Stimulated activated CD4-positive, alpha-beta T cell treated with anti-CD3 and anti-CD28 coated beads, TNF-alpha, amount 100 ng/mL, for 48 hours (primary cell): Measurements from ENCODE around the gene ACADS.

ENCODE experiments used
- DNase-seq, 3 donors: peaks; one replicate each; pipeline ENCODE4 v3.0.0-alpha.2; 2020; ENCODE audit warnings: low read depth in 3 of 3

The ACADS gene

DNA sequence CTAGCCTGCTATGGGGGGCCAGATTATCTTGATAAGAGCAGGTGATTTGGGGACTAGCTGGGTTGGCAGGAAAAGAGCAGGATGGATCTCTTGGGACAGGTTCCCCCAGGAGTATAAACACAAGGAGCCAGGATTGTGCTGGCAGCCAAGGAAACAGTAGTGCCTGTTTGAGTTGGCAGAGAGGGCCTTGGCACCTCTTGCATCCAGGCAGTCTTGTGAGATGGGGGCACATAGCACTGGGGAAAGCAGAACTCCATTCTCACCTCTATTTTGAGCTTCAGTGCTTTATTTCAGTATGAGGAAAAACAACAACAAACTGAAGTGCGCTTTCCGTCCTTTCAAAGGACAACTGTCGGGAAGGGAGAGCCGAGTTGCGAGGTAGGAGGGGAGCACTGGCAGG is 24.7 kb upstream of the ACADS start:
- no peak for DNase-seq

DNA sequence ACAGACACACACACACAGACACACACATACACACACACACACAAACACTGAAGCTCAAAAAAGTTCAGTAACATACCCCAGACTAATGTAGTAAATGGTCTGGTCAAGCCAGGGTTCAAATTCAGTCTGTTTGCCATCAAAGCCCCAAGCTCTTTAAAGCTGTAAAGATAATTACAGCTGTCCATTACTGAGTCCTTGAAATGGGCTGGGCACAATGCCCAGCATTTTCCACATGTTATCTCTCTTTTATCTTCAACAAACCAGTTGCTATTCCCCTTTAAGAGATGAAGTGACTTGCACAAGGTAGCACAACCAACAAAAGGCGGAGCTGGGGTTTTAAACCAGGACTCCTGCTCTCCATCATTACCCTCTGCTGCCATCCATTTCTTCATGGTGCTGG is 23.0 kb upstream of the ACADS start:
- no peak for DNase-seq

DNA sequence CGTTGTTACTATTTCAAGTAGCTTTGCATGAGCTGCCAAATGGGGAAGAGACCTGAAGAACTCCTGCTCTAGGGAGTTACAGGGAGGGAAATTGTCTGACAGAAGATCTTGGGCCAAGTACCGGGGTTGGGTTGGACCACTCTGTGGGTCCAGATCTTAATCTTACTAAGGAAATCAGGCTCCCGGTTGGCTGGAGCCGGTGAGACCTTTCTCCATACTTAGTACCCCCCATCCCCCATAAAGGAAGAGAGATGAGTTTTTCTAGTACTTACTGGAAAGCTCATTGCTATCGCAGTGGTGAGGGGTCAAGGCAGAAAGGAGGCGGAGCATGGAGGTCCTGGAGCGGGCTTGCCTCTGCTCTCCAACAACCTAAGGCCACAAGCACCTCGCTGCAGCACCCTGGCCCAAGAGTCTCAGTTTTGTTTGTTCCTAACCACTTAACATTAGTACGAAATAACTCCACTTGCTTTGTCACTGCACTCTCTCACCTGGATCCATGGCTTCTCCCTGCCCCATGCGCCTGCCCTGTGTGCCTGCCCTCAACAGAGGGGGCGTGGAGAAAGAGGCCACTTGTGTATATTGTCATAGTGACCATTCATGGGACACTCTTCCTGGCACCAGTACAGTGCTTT is 22.2 kb upstream of the ACADS start:
- DNase-seq: no peak

DNA sequence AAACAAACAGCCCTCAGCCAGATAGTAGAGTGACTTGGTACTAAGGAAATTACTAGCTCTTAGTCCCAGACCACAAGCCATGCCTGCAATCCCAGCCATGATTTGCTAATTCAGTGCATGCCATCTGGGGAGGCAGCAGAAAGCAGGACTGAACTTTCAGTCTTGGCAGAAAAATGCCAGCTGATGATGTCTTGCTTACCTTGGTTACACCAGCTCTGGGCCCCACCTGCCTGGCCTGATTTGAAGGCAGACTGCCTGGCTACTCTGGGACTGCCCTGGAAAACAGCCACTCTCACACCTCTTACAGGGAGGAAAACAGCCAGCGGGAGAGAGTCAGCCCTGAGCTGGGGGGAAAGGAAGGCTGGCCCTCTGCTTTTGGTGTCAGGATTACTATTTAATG is 20.0 kb upstream of the ACADS start:
- no peak for DNase-seq

DNA sequence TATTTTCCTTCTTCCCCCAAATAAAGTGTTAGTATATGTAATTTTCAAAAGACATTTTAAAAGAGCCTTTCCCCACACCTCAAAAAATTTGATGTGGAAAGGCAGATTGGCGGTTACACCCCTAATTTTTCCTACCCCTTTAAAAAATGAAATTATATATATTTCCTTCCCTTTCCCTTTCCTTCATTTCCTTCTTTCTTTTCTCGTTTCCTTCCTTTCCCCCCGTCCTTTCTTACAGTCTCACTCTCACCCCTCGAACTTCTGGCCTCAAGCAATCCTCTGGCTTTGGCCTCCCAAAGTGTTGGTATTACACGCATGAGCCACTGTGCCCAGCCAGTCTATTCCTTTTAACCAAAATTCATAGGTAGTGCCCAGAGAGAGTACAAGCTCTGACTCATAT is 19.6 kb upstream of the ACADS start:
- no peak for DNase-seq

DNA sequence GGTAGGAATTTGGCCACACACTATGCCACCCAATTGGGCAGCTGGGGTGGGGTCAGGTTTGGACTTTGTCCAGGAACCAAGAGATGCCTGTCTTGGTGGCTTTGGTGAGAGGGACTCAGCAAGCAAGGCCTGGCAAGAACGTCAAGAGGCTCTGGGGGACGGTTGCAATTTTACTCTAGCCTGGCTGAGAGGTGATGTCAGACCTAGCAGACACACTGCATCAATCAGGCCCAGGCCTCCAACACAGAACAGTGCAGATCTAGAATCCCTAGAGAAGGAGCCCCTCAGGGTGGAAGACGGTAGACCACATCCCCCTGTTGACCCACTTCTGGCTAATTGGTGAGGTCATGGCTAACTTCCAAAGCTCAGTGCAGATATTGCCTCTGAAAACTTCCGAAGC is 17.0 kb upstream of the ACADS start:
- DNase-seq: no peak

DNA sequence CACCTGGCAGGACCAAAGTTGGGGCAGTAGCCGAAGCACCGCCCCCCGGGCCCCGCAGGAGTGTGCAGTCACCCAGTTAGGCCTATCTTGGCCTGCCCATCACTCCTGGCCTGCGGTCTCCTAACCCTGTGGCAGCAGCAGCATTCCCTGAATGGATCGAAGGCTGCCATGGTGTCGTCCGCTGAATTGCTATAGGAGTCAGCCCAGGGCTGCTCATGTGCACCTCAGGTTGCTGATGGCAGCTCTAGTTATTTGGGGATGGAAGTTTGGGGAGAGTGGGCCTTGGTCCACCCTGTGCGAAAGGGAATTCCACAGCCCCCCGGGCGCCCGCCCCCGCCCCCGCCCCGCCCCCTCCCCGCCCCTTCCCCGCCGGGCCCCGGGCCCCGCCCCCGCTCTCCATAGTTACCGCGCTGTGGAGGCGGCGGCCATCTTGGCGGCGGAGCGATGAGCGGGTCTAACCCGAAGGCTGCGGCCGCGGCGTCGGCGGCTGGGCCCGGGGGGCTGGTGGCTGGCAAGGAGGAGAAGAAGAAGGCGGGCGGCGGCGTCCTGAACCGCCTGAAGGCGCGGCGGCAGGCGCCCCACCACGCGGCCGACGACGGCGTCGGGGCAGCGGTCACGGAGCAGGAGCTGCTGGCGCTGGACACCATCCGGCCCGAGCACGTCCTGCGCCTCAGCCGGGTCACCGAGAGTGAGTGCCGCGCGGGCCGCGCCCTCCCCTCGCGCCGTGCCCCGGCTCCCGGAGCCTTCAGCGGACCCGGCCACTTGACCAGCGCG is 15.4 kb upstream of the ACADS start, which contains the start of gene UNC119B:
TSS of gene UNC119B (plus strand) at position 428 of the 774 bp plus-strand sequence. CDS start at position 445, 17 bp downstream.
- peak; percentile 51 to 71 (median 52) for DNase-seq

DNA sequence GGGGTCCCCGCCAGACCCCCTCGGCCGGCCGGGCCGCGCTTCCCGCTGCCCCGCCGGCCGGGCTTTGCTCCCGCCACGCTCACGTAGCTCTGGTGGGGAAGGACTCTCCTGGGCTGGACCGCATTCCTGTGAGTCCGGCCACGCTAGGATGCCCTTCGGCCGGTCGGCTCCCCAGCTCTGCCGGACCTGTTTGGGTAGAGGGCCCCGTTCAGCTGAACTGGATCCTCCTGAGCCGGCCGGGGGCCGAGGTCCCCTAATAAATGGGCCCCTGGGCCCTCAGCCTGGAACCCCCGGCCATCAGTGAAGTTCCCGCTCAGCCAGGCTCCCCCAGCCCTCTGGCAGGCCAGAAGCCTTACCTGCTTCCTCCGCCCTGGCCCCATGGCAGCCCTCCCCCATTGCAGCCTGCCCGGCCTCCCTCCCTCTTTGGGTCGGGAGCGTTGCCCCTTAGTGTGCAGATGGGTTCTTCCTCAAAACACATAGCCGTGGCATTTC is 14.8 kb upstream of the ACADS start:
- DNase-seq: no peak

DNA sequence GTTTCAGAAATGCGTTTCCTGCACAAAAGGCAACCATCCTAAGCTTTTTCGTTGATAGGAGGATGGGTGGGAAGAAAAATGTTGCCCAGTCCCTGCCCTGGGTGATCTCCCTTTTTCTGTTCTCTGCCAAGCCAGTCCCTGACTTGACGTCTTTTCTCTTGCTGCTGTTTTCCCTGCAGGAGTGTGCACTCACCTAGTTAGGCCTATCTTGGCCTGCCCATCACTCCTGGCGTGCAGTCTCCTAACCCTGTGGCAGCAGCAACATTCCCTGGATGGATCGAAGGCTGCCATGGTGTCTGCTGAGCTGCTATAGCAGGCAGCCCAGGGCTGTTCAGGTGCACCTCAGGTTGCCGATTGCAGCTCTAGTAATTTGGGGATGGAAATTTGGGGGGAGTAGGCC is 14.2 kb upstream of the ACADS start:
- no peak for DNase-seq

DNA sequence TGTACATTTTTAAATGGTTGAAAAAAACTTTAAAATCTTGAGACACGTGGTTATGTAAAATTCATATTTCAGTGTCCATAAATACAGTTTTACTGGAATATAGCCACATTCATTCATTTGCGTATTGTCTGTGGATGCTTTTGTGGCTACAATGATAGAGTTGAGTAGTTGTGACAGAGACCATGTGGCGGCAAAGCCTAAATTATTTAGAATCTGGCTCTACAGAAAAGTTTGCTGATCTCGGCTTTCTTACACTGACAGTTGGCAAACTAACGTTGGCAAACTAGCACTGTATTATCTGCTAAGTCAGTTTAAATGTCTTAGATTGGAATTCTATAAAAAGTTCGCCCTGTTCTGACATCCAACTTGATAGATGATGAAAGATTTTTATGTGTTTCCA is 13.0 kb upstream of the ACADS start:
- DNase-seq: no peak

DNA sequence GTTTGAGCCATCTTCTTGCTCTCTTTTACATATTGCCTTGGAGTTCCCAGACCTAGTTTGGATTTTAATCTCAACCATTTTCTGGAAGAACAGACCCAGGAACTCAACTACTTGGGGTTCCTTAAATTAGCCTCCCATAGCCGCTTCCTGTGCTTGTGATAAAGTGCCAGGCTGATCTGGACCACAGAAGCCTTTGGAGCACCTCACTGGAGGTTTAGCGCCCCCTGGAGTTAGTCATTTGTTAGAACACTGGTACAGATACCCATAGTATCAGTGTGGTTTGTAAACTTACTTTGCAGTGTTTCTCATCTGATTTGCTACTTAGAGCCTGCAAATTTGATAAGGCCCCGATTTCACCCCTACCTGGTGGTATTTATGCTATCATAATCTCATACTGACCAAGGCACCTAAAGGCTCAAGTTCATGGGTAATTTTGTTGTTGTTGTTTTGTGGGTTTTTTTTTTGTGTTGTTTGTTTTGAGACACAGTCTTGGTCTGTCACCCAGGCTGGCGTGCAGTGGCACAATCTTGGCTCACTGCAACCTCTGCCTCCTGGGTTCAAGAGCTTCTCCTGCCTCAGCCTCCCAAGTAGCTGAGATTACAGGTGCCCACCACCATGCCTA is 11.7 kb upstream of the ACADS start:
- DNase-seq: peak; percentile 34 to 85 (median 72)

DNA sequence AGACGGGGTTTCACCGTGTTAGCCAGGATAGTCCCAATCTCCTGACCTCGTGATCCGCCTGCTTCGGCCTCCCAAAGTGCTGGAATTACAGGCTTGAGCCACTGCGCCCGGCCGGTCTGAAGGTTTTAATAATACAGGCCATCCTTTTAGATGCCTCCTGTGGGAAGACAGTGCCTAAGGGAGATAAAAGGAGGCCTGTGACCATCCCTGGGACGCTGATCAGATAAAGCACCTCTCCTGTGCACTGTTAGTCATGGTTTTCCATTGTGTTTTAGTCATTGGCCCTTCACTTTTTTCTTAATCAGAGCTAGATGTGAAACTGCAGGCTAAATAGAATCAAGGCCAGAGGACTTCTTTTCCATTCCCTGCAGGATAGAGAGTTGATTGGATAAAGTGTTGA is 7.6 kb upstream of the ACADS start:
- no peak for DNase-seq

DNA sequence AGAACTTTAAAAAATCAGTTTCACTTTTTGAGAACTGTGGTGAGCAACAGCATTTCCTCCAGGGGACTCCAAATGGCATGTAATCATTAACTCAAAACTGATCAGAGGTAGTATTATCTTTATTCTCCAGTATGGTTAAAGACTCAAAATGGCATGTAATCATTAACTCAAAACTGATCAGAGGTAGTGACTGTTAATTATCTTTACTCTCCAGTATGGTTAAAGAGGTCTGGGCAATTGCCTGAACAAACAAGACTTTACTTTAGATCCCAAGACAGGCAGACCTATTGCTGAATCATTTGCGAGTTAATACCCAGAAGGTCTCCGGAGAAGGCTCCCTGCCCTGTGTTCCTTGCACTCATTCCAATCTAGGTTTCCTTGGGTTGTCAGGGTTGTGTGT is 6.6 kb upstream of the ACADS start:
- DNase-seq: no peak

DNA sequence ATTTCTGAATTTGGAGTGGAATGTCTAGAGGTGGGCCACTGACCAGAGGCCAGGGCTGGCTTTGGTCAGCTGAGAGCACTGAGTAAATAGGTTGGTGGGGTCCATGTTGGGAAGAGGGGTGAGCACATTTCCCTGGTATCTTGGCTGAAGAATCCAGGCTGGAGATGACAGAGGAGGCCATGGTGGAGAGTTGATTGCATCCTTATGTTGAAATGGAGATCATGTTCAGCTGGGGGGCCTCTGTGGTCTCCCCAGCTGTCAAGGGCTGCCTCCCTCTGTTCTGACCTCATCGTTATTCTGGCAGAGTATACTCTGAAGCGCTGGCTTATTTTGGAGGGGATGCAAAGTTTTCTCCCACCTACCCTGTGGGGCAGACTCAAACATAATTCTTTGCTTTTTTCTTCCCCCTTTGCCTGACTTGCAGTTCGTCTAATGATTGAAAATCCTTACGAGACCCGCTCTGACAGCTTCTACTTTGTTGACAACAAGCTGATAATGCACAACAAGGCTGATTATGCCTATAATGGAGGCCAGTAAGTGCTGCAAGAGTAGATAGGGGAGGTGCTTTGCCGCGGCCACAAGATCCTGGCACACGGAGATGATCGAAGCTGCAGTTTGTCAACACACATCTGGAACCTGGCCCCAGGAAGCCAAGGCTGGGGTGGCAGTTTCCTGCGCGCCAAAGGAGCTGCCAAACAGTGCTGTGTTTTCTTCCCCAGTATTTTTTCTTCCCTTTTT is 6.0 kb upstream of the ACADS start:
- no peak for DNase-seq

DNA sequence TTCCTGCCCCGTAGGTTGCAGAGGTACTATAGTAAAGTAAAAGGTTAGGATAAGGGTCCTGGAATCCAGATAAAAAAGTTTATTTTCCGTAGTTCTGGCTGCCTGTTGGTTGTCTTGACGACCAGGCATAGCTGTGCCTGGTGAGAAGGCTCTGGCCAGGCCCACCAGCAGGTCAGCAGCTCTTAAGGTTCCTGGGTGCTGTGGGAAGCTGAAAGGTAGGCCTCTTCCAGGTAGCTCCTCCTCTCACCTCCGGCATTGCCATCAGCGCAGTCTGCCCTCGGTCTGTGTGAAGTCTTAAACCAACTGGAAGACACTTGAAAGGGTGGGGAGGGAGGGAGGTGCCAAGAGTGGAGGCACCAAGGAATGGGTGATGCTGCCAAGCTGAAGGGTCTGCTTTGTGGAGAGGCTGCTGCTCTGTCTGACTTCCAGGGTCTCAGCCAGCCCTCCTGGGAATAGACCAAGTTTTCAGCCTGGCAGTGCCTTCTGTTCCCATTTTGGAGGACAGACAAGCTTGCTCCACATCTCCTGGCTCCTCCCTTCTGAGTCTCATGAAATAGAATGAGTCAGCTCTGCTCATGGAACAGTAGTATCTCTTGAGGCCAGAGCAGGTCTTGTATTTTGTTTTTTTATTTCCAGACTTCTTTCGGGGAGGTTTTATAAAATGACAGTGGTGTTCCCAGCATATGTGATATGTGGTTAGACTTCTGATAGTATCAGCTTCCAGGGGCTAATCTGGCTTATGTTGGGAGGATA is 5.2 kb upstream of the ACADS start:
- no peak for DNase-seq

DNA sequence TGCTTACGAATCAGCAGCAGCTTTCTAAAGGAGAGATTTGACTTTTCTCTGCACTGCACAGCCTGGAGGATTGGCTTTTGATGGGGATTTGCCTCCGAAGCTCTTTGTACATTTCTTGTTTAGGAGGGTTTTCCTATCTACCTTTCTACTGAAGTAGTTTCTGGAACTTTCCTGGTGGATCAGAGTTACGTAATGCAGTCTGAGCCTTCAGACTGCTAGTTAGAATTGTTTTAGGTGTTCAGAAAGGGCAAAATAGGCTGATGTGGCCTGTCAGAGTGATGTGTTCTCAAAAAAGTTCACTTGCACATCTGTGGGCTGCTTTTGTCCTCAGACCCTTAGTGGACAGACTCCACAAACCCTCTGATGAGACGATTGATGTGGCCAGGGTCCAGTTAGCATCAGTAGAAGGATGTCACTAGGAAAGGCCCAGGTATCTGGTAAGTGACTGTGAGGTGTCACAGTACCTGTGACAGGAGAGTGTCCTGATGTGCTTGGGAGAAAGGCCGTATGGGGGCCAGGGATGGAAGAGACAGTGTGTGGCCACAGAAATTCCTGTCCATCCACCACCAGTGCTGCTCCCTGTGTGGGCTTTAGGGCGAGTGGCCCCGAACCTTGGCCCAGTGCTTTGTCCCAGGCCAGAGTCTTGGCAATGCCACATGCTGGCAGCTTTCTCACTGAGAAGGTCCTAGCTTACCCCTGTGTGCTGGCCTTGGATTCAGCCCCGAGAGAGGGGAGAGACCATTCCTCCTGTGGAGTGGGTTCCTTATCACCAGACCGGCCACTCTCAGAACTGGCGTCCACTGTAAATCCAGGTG is 4.4 kb upstream of the ACADS start:
- DNase-seq: no peak

DNA sequence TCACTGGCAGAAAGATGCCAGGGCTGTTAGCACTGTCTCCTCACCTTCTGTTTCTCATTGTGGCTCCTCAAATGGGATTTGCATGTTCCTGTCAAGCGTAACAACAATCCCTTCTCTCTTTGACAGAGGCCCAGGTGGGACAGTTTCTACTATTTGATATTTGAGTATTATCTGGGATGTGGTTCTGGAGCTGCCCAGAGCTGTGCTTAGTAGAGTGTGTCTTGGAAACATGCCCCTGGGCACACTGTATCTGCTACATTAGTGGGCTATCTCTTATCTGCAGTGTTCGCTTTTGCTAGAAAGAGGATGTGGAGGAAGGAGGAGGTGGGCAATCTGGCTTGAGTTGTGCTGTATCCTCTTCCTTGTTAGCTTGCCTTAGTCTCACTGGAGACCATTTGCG is 3.8 kb upstream of the ACADS start:
- DNase-seq: no peak

DNA sequence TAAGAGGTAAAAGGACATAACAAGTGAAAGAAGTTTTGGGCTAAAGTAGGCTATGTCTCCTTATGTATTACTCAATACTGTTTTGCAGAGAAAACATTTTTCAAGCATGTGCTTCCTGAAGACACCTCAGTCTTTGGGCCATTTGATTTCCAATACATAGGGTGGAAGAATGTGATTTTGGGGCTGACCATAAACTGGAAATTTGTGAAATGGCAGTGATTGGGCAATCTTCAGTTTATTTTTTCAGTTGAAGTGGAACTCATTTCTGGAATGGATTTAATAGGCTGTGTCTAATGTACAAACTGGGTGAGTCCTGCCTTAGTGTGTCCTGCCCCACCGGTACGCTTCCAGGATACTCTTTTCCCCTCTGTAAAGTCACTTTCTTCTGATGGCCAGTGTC is 2.8 kb upstream of the ACADS start:
- no peak for DNase-seq

DNA sequence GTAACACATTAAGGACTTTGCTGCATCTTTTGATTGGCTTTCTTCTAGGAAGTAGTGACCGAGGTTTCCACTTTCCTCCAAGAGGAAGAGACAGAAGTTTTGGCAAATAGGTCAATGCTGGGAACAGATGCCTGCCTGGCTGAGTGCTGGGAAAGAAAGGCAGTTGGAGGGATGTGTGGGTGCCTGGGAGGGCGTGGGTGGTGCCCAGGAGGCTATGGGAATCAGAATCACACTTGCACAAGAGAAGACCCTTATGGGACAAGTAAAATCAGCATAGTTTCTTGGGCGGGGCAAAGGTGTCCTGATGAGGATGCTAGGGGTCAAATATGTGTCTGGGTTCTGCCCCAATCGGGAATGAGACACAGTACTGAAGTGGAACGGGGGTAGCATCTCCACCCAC is 906 bp upstream of the ACADS start:
- DNase-seq: no peak

DNA sequence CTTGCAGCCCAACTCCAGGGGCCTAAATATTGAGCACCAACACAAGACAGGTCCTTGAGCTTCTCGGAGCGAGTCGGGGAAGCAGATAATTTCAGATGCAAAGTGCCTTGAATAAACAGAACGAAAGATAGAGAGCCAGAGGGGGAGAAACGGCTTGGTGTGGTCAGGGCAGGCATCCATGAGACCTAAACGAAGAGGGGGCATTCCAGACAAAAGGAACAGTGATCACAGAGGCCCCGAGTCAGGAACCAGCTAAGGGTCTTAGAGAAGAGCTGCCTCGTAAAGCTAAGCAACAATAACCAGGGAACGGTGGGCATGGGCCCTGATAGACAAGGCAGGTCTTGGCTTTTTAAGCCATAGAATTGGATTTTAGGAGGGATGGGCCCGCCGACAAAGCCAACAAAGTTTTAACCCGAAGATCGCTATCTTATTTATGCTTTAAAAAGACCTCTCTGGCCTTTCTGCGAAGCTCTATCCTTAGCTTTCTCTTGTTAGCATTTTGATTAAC is 421 bp upstream of the ACADS start:
- no peak for DNase-seq

DNA sequence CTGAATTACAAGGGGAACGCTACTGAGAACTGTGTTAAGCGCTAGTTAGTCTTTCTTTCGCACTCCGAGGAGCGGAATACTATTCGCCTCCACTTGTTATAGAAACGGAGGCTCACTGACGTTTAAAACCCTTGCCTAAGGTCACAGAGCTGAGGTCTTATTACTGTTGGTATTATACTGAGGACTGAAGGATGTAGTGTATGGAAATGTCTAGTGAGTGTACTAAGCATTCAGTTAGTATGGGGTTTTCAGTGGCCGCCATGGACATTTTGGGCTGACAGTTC is 826 bp downstream of the ACADS start:
- DNase-seq: no peak
